AG09309 (cell line): ENCODE results near the gene GPR137.

ENCODE experiments used
- DNase-seq: peaks from one replicate; pipeline ENCODE4 v3.0.0-alpha.2; 2010; ENCODE audit warnings: low read depth
- H3K4me3 ChIP-seq: 2 replicates; pipeline ENCODE4 v1.5.1; 2011; ENCODE audit warnings: mild to moderate bottlenecking, low read depth, low read length, moderate library complexity; ENCODE audit not compliant: control insufficient read depth
- TF ChIP-seq, protein P1 (sequence below): IDR thresholded peaks from 2 replicates; pipeline ENCODE4 v1.5.1; 2011; ENCODE audit warnings: mild to moderate bottlenecking, low read depth, low read length, inconsistent platforms; ENCODE audit not compliant: insufficient read depth, control insufficient read depth; ENCODE audit errors: missing control alignments

The GPR137 gene

GRCh38 chr11:64281957-64282770 lies 3.5 kb upstream of the GPR137 start:
- DNase-seq, result no peak
- TF ChIP-seq, protein P1, sequence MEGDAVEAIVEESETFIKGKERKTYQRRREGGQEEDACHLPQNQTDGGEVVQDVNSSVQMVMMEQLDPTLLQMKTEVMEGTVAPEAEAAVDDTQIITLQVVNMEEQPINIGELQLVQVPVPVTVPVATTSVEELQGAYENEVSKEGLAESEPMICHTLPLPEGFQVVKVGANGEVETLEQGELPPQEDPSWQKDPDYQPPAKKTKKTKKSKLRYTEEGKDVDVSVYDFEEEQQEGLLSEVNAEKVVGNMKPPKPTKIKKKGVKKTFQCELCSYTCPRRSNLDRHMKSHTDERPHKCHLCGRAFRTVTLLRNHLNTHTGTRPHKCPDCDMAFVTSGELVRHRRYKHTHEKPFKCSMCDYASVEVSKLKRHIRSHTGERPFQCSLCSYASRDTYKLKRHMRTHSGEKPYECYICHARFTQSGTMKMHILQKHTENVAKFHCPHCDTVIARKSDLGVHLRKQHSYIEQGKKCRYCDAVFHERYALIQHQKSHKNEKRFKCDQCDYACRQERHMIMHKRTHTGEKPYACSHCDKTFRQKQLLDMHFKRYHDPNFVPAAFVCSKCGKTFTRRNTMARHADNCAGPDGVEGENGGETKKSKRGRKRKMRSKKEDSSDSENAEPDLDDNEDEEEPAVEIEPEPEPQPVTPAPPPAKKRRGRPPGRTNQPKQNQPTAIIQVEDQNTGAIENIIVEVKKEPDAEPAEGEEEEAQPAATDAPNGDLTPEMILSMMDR, result no peak
- H3K4me3 ChIP-seq, result no peak overlapping the region

DNA sequence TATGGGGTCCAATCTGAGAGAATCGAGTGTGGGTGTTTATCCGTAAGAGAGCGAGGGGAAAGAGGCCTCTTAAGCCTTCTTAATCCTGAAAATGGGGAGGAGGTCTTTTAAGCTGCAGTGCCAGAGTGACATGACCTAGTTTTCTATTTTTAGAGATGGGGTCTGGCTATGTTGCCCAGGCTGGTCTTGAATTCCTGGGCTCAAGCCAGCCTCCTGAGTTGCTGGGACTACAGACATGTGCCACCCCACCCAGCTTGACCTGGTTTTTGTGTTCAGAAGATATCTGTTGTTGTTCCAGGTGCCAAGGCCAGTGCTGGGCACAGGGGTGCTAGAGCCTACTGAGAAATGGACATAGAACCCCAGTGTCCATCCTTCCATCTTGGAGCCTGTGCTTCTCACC lies 2.6 kb upstream of the GPR137 start:
- TF ChIP-seq, protein P1, result no peak
- no peak for DNase-seq
- no peak overlapping the region for H3K4me3 ChIP-seq

- TF ChIP-seq, protein P1, result no peak
These were observed 1.3 kb upstream of the GPR137 start, which contains the start of gene BAD for GRCh38 chr11:64284048-64284961. Gene BAD (minus strand): TSS chr11:64284665. CDS start chr11:64284368, 297 bp downstream.

GRCh38 chr11:64285885-64286800 lies 495 bp downstream of the GPR137 start:
- no peak for DNase-seq
- peak overlapping the region; percentile 80 for H3K4me3 ChIP-seq
- TF ChIP-seq, protein P1, result no peak

More at GRCh38 chr11:64284048-64284961, 1.3 kb upstream of the GPR137 start, which contains the start of gene BAD:
- DNase-seq, result no peak
- H3K4me3 ChIP-seq, result peak within 1 kb of the TSS; percentile 80

DNA sequence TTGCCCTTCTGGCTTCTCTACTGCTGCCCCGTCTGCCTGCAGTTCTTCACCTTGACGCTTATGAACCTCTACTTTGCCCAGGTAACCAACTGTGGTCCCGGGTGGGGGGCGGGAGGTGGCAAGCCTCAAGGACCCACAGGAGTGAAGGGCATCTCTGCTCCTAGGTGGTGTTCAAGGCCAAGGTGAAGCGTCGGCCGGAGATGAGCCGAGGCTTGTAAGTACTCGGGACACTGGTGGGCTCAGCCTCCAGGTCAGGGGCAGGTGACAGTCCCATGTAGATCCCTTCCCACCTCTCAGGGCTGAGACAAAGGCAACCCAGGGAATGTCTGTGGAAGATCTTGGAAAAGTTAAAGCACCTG lies 1.1 kb downstream of the GPR137 start:
- no peak overlapping the region for H3K4me3 ChIP-seq
- DNase-seq, result no peak
- TF ChIP-seq, protein P1, result no peak

DNA sequence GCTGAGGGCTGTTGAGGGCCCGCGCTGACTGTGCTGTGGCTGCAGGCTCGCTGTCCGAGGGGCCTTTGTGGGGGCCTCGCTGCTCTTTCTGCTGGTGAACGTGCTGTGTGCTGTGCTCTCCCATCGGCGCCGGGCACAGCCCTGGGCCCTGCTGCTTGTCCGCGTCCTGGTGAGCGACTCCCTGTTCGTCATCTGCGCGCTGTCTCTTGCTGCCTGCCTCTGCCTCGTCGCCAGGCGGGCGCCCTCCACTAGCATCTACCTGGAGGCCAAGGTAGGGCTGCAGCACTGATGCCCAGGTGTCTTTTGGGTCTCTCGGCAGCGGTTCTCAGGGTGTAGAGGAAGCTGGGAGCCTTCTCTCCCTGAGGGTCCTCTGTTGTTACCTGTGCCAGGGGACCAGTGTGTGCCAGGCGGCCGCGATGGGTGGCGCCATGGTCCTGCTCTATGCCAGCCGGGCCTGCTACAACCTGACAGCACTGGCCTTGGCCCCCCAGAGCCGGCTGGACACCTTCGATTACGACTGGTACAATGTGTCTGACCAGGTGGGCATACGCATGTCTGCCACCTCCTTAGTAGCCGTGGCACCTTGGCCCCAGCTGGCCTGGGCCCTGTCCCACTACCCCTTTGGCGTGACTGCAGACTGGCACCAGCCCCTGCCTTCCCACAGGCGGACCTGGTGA lies 2.2 kb downstream of the GPR137 start:
- DNase-seq, result no peak
- TF ChIP-seq, protein P1, result no peak
- H3K4me3 ChIP-seq, result no peak overlapping the region
